Sigmoid colon (tissue), 4 donors: Measurements from ENCODE around the gene ADAMTS7.

Experiments
- CTCF ChIP-seq, 4 experiments: fragments of 450-650 bp in 3 of 4; fragments of 200-600 bp in 1 of 4; IDR thresholded peaks; one replicate each; pipeline ENCODE4 v1.5.1; 2016 to 2019; ENCODE audit warnings: antibody characterized with exemption in 4 of 4, mild to moderate bottlenecking in 3 of 4, moderate library complexity in 2 of 4
- EP300 ChIP-seq, 4 donors: sonication (generic); formaldehyde crosslinking; IDR thresholded peaks; one replicate each; pipeline ENCODE4 v1.6.1; 2017; ENCODE audit warnings: antibody characterized with exemption in 4 of 4
- POLR2A ChIP-seq, 2 donors: fragments of 450-650 bp; IDR thresholded peaks; one replicate each; pipeline ENCODE4 v1.6.1; 2016; ENCODE audit warnings: antibody characterized with exemption in 2 of 2, mild to moderate bottlenecking in 2 of 2, moderate library complexity in 2 of 2
- POLR2AphosphoS5 ChIP-seq, 4 donors: sonication (generic); formaldehyde crosslinking; IDR thresholded peaks; one replicate each; pipeline ENCODE4 v1.6.1; 2017; ENCODE audit warnings: antibody characterized with exemption in 4 of 4

GRCh38 chr15:78739206-78739605, 72.1 kb downstream of the ADAMTS7 start:
- TF ChIP-seq CTCF (IDR thresholded peaks at IDR 0.05) (no peak), POLR2A (IDR thresholded peaks at IDR 0.05) (no peak), EP300 (IDR thresholded peaks at IDR 0.05) (no peak), POLR2AphosphoS5 (IDR thresholded peaks at IDR 0.05) (no peak)
